Esophagus squamous epithelium (tissue), 4 donors: ENCODE data around the gene TRPM7.

Source experiments
- CTCF ChIP-seq, 6 experiments: fragments of 450-650 bp in 4 of 6; fragments of 200-600 bp in 2 of 6; sonication (generic) in 2 of 6; IDR thresholded peaks; one replicate each; pipeline ENCODE4 v1.5.1; 2016 to 2019; ENCODE audit warnings: antibody characterized with exemption in 6 of 6, mild to moderate bottlenecking in 4 of 6, moderate library complexity in 4 of 6
- POLR2A ChIP-seq, 4 donors: fragments of 450-650 bp; IDR thresholded peaks; one replicate each; pipeline ENCODE4 v1.6.1; 2017; ENCODE audit warnings: antibody characterized with exemption in 4 of 4, mild to moderate bottlenecking in 4 of 4, moderate library complexity in 3 of 4

GRCh38 chr15:50556642-50557371, 129.8 kb downstream of the TRPM7 start:
- TF ChIP-seq CTCF (IDR thresholded peaks at IDR 0.05) (no peak), POLR2A (IDR thresholded peaks at IDR 0.05) (no peak)
